ENCODE results near the gene SLC66A2.
"Not testable (repeated sequence)": the region's sequence is repeated elsewhere in the genome, so short reads cannot be mapped to it uniquely, and the experiment has no call there.

The SLC66A2 gene

GRCh38 chr18:79900610-79901570 lies 50.6 kb downstream of the SLC66A2 start:
- no peak for DNase-seq

DNA sequence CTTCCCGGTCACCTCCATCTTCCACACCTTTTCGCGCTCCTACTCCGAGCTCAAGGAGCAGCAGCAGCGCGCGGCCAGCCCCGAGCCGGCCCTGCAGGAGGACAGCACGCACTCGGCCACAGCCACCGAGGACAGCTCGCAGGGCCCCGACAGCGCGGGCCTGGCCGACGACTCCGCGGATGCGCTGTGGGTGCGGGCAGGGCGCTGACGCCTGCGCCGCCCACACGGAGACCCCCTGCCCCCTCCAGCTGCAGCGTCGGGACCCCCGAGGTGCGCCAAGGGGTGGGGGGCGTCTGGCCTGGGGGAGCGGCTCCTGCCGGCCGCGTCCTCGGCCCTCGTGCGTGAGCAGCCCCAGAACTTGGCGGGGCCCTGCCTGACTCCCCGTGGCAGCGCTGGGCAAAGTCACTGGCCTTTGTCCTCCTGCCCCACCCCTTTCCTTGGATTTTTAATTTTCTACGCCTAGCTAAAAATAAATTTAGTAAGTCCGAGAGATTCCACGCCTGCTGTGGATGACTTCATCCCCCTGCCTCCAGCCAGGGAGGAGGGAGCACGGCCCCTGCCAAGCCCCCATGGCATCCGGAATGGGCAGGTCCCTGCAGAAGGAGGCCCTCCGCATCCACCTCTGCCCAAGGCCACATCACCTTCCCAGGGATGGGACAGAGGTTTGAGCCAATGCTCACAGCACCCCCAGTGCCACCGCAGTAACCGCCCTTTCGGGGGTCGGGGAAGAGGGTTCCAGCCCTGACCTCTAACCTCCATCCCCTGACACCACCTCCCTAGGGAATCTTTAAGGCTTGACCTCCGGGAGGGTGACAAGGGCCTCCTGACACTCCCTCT lies 51.6 kb downstream of the SLC66A2 start:
- no peak for DNase-seq

DNA sequence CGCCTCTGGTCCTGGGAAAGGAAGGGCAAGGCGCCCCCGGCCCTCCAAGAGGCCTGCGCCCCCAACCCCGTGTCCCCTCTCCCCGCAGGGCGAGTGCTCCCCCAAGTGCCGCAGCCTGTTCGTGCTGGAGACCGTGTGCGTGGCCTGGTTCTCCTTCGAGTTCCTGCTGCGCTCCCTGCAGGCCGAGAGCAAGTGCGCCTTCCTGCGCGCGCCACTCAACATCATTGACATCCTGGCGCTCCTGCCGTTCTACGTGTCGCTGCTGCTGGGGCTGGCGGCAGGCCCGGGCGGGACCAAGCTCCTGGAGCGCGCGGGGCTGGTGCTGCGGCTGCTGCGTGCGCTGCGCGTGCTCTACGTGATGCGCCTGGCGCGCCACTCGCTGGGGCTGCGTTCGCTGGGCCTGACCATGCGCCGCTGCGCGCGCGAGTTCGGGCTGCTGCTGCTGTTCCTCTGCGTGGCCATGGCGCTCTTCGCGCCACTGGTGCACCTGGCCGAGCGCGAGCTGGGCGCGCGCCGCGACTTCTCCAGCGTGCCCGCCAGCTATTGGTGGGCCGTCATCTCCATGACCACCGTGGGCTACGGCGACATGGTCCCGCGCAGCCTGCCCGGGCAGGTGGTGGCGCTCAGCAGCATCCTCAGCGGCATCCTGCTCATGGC lies 52.4 kb downstream of the SLC66A2 start:
- no peak for DNase-seq

- no peak for DNase-seq
Observed at GRCh38 chr18:79897940-79898625, 53.4 kb downstream of the SLC66A2 start.

- no peak for DNase-seq
Observed at GRCh38 chr18:79896738-79897137, 54.7 kb downstream of the SLC66A2 start.

- DNase-seq = no peak
Observed at GRCh38 chr18:79890674-79891073, 60.8 kb downstream of the SLC66A2 start.

GRCh38 chr18:79889569-79889968 lies 61.9 kb downstream of the SLC66A2 start:
- no peak for DNase-seq

DNA sequence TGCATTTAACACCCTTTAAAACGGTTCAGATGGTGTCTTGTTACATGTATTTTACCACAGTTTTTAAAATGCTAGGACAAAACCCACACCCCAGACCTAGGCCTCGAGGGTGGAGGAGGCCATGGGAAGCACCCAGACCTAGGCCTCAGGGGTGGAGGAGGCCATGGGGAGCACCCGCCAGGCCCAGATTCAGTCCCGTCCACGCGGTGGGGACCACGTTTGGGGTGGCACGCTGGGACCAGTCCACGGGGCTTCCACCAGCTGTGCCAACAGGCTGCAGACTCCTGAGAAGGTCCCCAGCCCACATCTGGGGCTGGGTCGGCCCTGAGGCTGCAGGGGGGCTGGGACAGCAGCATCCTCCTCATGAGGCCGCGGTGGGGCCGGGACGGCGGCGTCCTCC lies 63.4 kb downstream of the SLC66A2 start:
- no peak for DNase-seq

DNA sequence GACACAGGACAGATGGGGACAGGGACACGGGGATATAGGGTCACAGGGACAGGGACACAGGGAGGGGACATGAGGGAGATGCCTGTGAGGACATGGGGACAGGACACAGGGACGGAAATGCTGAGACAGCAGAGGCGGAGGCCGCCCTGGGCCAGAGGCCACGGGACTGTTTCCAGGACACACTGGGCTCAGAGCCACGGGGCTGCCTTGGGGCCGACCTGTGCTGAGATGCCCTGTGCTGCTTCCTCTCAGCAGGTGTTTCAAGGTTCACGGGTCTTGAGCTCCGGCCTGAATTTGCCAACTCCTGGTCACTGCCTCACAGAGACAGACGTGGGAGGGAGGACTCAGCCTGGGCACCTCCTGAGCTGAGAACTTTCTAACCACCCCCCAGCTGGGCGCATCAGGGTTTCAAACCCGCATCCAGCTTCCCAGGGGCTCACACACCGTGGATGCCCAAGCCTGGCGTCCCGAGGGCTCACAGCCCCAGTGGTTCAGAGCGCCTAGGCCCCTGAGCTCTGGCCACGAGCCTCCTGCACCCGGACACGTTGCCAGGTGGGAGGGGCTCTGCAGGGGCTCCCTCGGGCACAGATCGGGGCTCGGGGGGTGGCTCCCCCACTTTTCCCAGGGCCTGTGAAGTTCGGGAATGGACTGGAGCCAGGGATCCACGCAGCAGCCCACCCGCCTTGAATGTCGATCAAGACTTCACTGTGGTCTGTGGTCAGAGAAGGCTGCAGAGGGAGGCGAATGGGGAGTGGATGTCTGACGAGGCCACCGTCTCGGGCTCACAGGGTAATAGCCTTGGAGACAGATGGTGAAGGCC lies 64.1 kb downstream of the SLC66A2 start:
- DNase-seq = no peak

DNA sequence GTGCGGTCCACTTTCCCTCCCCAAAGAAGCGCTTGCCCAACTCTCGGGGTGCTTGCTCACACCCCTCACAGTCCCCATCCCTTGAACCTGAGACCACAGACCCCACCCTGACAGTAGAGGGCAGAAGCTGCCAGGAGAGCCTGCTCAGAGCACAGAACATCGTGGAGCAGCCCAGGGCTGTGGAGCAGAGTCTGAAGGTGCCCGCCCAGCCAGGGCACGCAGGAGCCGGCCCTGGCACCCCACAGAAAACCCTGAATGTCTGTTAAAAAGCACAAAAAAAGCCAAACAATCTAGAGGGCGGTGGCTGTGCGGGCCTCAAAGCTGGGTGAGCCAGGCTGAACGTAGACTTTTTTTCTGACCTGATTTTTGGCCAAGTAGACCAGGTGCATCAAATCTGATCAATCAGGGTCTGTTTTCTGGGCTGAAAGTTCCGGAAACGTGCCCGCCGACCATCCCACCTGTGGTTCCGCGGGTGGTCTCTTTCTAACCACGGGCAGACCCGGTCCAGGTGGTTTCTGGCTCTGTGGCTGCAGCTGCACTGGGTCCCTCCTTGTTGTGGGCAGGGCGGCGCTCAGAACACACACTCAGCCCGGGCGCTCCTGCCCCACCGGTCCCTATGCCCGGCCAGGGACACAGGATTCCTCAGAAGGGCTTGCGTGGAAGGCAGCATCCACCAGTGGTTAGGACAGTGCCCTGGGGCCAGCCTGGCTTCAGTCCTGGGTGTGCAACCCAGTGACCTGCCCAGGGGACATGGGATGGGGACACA lies 66.3 kb downstream of the SLC66A2 start:
- DNase-seq = no peak

GRCh38 chr18:79884294-79884962 lies 67.0 kb downstream of the SLC66A2 start:
- DNase-seq = no peak

- no peak for DNase-seq
Observed at GRCh38 chr18:79883461-79884293, 67.8 kb downstream of the SLC66A2 start.

GRCh38 chr18:79882522-79883241 lies 68.8 kb downstream of the SLC66A2 start:
- DNase-seq = no peak

- DNase-seq = no peak
Observed at GRCh38 chr18:79881695-79882094, 69.8 kb downstream of the SLC66A2 start.

- no peak for DNase-seq
Observed at GRCh38 chr18:79879566-79879965, 71.9 kb downstream of the SLC66A2 start.

DNA sequence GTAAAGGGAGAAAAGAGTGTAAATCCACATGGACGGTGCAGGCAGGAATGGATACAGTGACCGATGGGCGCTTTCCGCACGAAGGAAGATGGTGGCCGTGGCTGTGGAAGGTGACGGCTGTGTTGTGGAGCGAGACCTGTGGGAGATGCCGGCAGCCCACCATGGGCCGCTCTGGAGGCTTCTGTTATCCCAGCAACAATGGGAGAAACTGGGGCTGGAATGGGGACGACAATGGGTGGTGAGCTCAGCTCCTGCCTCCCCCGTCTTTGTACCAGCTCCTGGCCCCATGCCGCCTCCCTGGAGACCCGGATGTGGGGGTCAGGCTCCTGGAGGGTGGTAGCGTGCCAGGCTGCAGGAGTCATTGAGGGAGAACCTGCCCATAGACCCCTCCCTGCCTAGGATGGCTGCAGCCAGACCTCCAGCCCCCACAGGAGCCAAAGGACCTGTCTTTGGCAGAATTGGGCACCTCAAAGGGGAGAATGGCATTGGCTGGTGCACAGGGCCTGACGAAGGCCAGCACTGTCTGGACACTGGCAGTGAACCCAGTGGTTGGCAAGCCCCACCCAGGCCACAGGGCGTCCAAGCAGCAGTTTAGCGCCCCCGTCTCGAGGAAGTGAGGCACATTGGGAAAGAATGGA lies 72.6 kb downstream of the SLC66A2 start:
- no peak for DNase-seq

GRCh38 chr18:79878246-79878645 lies 73.2 kb downstream of the SLC66A2 start:
- not testable (repeated sequence) for DNase-seq
